22Rv1 (cell line): Measurements from ENCODE around the gene SLC16A2.

ENCODE experiments used
- CTCF ChIP-seq: fragments of 450-650 bp; IDR thresholded peaks from 2 replicates; pipeline ENCODE4 v1.5.1; 2017; ENCODE audit warnings: mild to moderate bottlenecking
- ZFX ChIP-seq: fragments of 450-650 bp; IDR thresholded peaks from 2 replicates; pipeline ENCODE4 v1.6.1; 2017; ENCODE audit warnings: antibody characterized with exemption, borderline replicate concordance

DNA sequence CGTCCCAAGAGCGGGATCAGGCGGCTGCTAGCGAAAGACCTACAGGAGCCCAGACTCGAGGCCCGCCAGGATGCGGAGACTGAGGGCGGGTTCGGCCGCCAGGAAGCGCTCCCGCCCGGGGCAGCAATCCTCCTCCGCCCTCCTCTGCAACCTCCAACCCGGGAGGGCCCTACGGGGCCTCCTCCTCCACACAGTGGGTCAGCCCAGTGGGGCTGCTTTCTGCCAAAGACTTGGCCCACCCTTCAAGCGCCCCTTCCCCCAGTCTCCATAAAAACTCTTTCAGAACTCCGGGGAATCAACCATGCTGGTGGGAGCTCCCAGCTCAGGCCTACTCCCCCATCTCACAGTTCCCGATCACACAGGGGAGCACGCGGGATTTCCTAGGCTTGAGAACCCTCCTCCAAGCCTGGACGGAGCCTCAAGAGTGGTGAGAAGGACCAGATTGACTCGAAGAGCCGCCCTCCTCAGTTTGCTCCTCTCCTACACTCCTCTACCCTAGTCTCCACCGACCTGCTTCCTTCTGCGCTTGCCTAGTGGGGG lies 115.6 kb downstream of the SLC16A2 start:
- no peak for TF ChIP-seq CTCF
- no peak for TF ChIP-seq ZFX
